Kidney (tissue), 14 donors: ENCODE results near the gene ST8SIA6. TPM values are rescaled to one million over a fixed set of nuclear protein-coding genes. Genes with fewer than 3 reads are reported as not detected.
A peak's percentile ranks its signal among the peaks of the same experiment; 100 is the strongest.

ENCODE experiments used
- DNase-seq, 5 donors: peaks; one replicate each; pipeline ENCODE4 v3.0.0-alpha.2; 2013 to 2020
- FAIRE-seq: peaks from 2 replicates; lab custom pipeline; 2012; peaks lifted over from hg19 to GRCh38; lab: Jason Lieb, UNC
- H3K27ac ChIP-seq, 2 donors: one replicate each; pipeline ENCODE4 v1.7.0; 2013; ENCODE audit warnings: low read depth in 2 of 2, low read length in 2 of 2, inconsistent platforms in 1 of 2
- H3K27me3 ChIP-seq: one replicate; pipeline ENCODE4 v1.7.1; 2013; ENCODE audit warnings: low read length, inconsistent platforms; ENCODE audit not compliant: control insufficient read depth, insufficient read depth
- H3K36me3 ChIP-seq, 3 donors: one replicate each; pipeline versions ENCODE4 v1.7.0 to v1.7.1; 2013; ENCODE audit warnings: low read length in 3 of 3, control low read depth in 1 of 3, inconsistent platforms in 1 of 3; ENCODE audit not compliant: insufficient read depth in 3 of 3, control insufficient read depth in 2 of 3
- H3K4me1 ChIP-seq, 3 donors: one replicate each; pipeline versions ENCODE4 v1.7.0 to v1.7.1; 2013; ENCODE audit warnings: low read length in 3 of 3, inconsistent platforms in 1 of 3, low read depth in 1 of 3; ENCODE audit not compliant: control insufficient read depth in 2 of 3, insufficient read depth in 2 of 3
- H3K4me3 ChIP-seq, 3 donors: one replicate each; pipeline versions ENCODE4 v1.7.0 to v1.8.1; 2013; ENCODE audit warnings: low read length in 3 of 3, control low read depth in 1 of 3, inconsistent platforms in 1 of 3
- H3K9ac ChIP-seq, 3 donors: one replicate each; pipeline versions ENCODE4 v1.7.0 to v1.7.1; 2013; ENCODE audit warnings: low read length in 3 of 3, control low read depth in 1 of 3, inconsistent platforms in 1 of 3
- H3K9me3 ChIP-seq, 3 donors: one replicate each; pipeline versions ENCODE4 v1.7.0 to v1.7.1; 2013; ENCODE audit warnings: low read length in 3 of 3, control low read depth in 1 of 3, inconsistent platforms in 1 of 3; ENCODE audit not compliant: control insufficient read depth in 2 of 3, insufficient read depth in 1 of 3
- CTCF ChIP-seq: IDR thresholded peaks from 3 replicates; pipeline ENCODE4 v1.5.1; 2012; ENCODE audit warnings: mild to moderate bottlenecking, moderate library complexity, borderline replicate concordance; ENCODE audit not compliant: insufficient read depth; ENCODE audit errors: extremely low read depth
- intact Hi-C: fragments of 100-400 bp; cut with DNase I; formaldehyde crosslinking; loops from one replicate; pipeline ENCODE4 v1.11.1; 2022
- polyA plus RNA-seq: library from polyadenylated mRNA; stranded (reverse); fragments of 350-450 nt; fragmentation: Illumina TruSeq; extraction: RNeasy Lipid Tissue Mini Kit (QIAGEN cat#74804); gene quantifications from one replicate; pipeline ENCODE4 v1.2.3, GENCODE V29; 2014; ENCODE audit warnings: low read depth, low replicate concordance; ENCODE audit not compliant: insufficient read depth
- total RNA-seq: library from RNA; stranded (reverse); fragmentation: NEBNext Ultra II Directional; extraction: Animal tissue kit (Norgen Biotek cat#: 25700); gene quantifications from one replicate; pipeline ENCODE4 v1.2.1, GENCODE V29; 2021
- donor health status: control.
- donor health status: control.
- donor health status: control.
- donor health status: control.
- donor health status: control.
- donor health status: DM: yes; HTN: yes; CAD: no.
- donor health status: Normal renal cell carcinoma (clear cell type).

The ST8SIA6 gene
- total and polyA plus RNA-seq, 2 donors from 2014 or later: 0.22 to 0.91 TPM

GRCh38 chr10:17427666-17428350, 26.6 kb downstream of the ST8SIA6 start:
- DNase-seq (no peak), FAIRE-seq (no peak)
- H3K4me3 ChIP-seq: no peak overlapping the region
- intact Hi-C loops: loop anchor here (10.0 kb wide), 1 partner anchor 593 kb away; no protein-coding TSS in a partner anchor
- H3K27ac ChIP-seq: no peak overlapping the region
- no peak for TF ChIP-seq CTCF
- H3K27me3 ChIP-seq: no peaks in the 10 kb centered on the region
- H3K4me1 ChIP-seq: no peaks in the 10 kb centered on the region
- no peaks in the 10 kb centered on the region for H3K36me3 ChIP-seq
- H3K9ac ChIP-seq: no peak overlapping the region
- no peaks in the 10 kb centered on the region for H3K9me3 ChIP-seq

- no peaks in the 10 kb centered on the region for H3K36me3 ChIP-seq
- FAIRE-seq: no peak
- no peak overlapping the region for H3K9ac ChIP-seq
- H3K27ac ChIP-seq: no peak overlapping the region
- H3K9me3 ChIP-seq: no peaks in the 10 kb centered on the region
- no peaks in the 10 kb centered on the region for H3K4me1 ChIP-seq
- DNase-seq: no peak
- no peak overlapping the region for H3K4me3 ChIP-seq
- intact Hi-C loops: loop anchor here (10.0 kb wide), 1 partner anchor 592 kb away; no protein-coding TSS in a partner anchor
- TF ChIP-seq CTCF: no peak
- H3K27me3 ChIP-seq: no peaks in the 10 kb centered on the region
These were observed 27.2 kb downstream of the ST8SIA6 start for GRCh38 chr10:17427201-17427600.

GRCh38 chr10:17426263-17426750, 28.1 kb downstream of the ST8SIA6 start:
- H3K4me1 ChIP-seq: no peaks in the 10 kb centered on the region
- no peak for TF ChIP-seq CTCF
- FAIRE-seq: no peak
- no peaks in the 10 kb centered on the region for H3K9me3 ChIP-seq
- H3K4me3 ChIP-seq: no peak overlapping the region
- H3K36me3 ChIP-seq: no peaks in the 10 kb centered on the region
- H3K9ac ChIP-seq: no peak overlapping the region
- H3K27me3 ChIP-seq: no peaks in the 10 kb centered on the region
- no peak overlapping the region for H3K27ac ChIP-seq
- intact Hi-C loops: loop anchor here (10.0 kb wide), 1 partner anchor 592 kb away; no protein-coding TSS in a partner anchor
- peak in 4 of 5 donors; percentile 30 to 66 (median 45) for DNase-seq
